GM12878 (cell line): ENCODE results near the gene TMC6. TPM values are rescaled to one million over a fixed set of nuclear protein-coding genes. Genes with fewer than 3 reads are reported as not detected.

Source experiments
- ATAC-seq: fragments of 200-7000 bp; cut with Tn5 transposase; 3 replicates; pipeline ENCODE4 v1.9.1; 2020; ENCODE audit warnings: mild to moderate bottlenecking, moderate library complexity
- BruUV-seq: library from RNA; stranded (reverse); fragments of 400-500 nt; replicated peaks from 2 replicates; lab custom pipeline; 2021; lab: Mats Ljungman, UMichigan
- CTCF ChIA-PET: fragments of 300-600 bp; sonication (Branson Sonifier 250); formaldehyde crosslinking; extraction: SDS; loops from one replicate; lab custom pipeline; 2021; ENCODE audit warnings: inconsistent platforms; lab: Yijun Ruan, JAX
- POLR2A ChIA-PET: fragments of 350-600 bp; formaldehyde crosslinking; extraction: SDS; loops from one replicate; lab custom pipeline; 2021; ENCODE audit warnings: inconsistent platforms; lab: Charles Lee
- RAD21 ChIA-PET: fragments of 300-600 bp; sonication (Branson Sonifier 250); formaldehyde crosslinking; loops from one replicate; lab custom pipeline; 2023; ENCODE audit warnings: antibody characterized with exemption; ENCODE audit not compliant: unreplicated experiment; lab: Charles Lee
- SMC1A ChIA-PET: fragments of 300-600 bp; sonication (Branson Sonifier 250); formaldehyde crosslinking; loops from one replicate; lab custom pipeline; 2023; ENCODE audit not compliant: unreplicated experiment, uncharacterized antibody; lab: Charles Lee
- DNase-seq: peaks from one replicate; pipeline ENCODE4 v3.0.0-alpha.2; 2011; ENCODE audit warnings: low read depth, low spot score
- FAIRE-seq: peaks from 3 replicates; lab custom pipeline; 2011; peaks lifted over from hg19 to GRCh38; lab: Jason Lieb, UNC
- H2AFZ ChIP-seq: 2 replicates; pipeline ENCODE4 v1.6.0; 2011; ENCODE audit warnings: low read depth, low read length, control low read depth; ENCODE audit not compliant: control insufficient read depth
- H3K27ac ChIP-seq: 2 replicates; pipeline ENCODE4 v1.5.1; 2011; ENCODE audit warnings: control low read depth; ENCODE audit not compliant: control insufficient read depth, insufficient read depth
- H3K27me3 ChIP-seq, 2 experiments: replicated peaks in 1 of 2; 2 replicates each; pipeline versions ENCODE4 v1.6.0 to v1.6.1; 2011; ENCODE audit warnings: low read length in 1 of 2; ENCODE audit not compliant: control insufficient read depth in 2 of 2, insufficient read depth in 2 of 2
- H3K36me3 ChIP-seq, 2 experiments: 2 replicates each; pipeline ENCODE4 v1.5.1; 2011; ENCODE audit warnings: low read length in 1 of 2; ENCODE audit not compliant: control insufficient read depth in 2 of 2, insufficient read depth in 2 of 2
- H3K4me1 ChIP-seq: 2 replicates; pipeline ENCODE4 v1.6.1; 2011; ENCODE audit warnings: mild to moderate bottlenecking, low read length, moderate library complexity, mixed read lengths; ENCODE audit not compliant: control insufficient read depth, insufficient read depth
- H3K4me2 ChIP-seq: 2 replicates; pipeline ENCODE4 v1.6.0; 2011; ENCODE audit warnings: control low read depth; ENCODE audit not compliant: control insufficient read depth, insufficient read depth
- H3K4me3 ChIP-seq: fragments of 200-600 bp; sonication (generic); 2 replicates; pipeline ENCODE4 v1.5.1; 2016
- H3K79me2 ChIP-seq: 2 replicates; pipeline ENCODE4 v1.6.0; 2011; ENCODE audit warnings: low read length; ENCODE audit not compliant: control insufficient read depth, insufficient read depth
- H3K9ac ChIP-seq: 2 replicates; pipeline ENCODE4 v1.8.0; 2011; ENCODE audit warnings: low read length, control low read depth, mixed read lengths; ENCODE audit not compliant: control insufficient read depth, insufficient read depth
- H3K9me3 ChIP-seq: replicated peaks from 3 replicates; pipeline ENCODE4 v1.5.1; 2011; ENCODE audit warnings: mild to moderate bottlenecking, low read length; ENCODE audit not compliant: control insufficient read depth, insufficient read depth
- H4K20me1 ChIP-seq: 2 replicates; pipeline ENCODE4 v1.6.0; 2011; ENCODE audit not compliant: control insufficient read depth, insufficient read depth
- CREB1 ChIP-seq: IDR thresholded peaks from 2 replicates; pipeline ENCODE4 v1.6.1; 2012; ENCODE audit warnings: low read depth, mild to moderate bottlenecking, inconsistent platforms
- FOS ChIP-seq: IDR thresholded peaks from 3 replicates; pipeline ENCODE4 v1.6.1; 2011; ENCODE audit warnings: borderline replicate concordance; ENCODE audit not compliant: insufficient read length; ENCODE audit errors: extremely low read depth
- HDGF ChIP-seq: fragments of 450-650 bp; IDR thresholded peaks from 2 replicates; pipeline ENCODE4 v1.6.1; 2016; ENCODE audit warnings: antibody characterized with exemption
- IKZF2 ChIP-seq, 2 experiments: fragments of 450-650 bp; IDR thresholded peaks; 2 replicates each; pipeline ENCODE4 v1.6.1; 2017; ENCODE audit warnings: mild to moderate bottlenecking in 2 of 2, moderate library complexity in 2 of 2
- WGBS: methylation state at CpG from one replicate; pipeline ENCODE4 v1.1.6; 2016; ENCODE audit warnings: low lambda C conversion rate; ENCODE audit not compliant: insufficient replicate concordance, insufficient coverage; ENCODE audit errors: missing lambda C conversion rate; 5-methylcytosine and 5-hydroxymethylcytosine counted together
- in situ Hi-C: fragments of 300-500 bp; cut with MboI; formaldehyde crosslinking; loops from 9 replicates; pipeline ENCODE4 v1.14.3; 2018; ENCODE audit warnings: mixed read lengths
- intact Hi-C: fragments of 100-400 bp; cut with micrococcal nuclease; formaldehyde crosslinking; loops from one replicate; pipeline ENCODE4 v1.14.2; 2022; ENCODE audit not compliant: unreplicated experiment
- polyA plus RNA-seq, 11 experiments: library from polyadenylated mRNA; depleted of rRNA in 4 of 11; unstranded in 6 of 11; stranded (reverse) in 5 of 11; fragments of >200 nt; fragmentation: Nextera tagmentation in 4 of 11; fragmentation: Illumina TruSeq in 1 of 11; extraction: Ambion mirVana in 4 of 11; extraction: Trizol in 1 of 11; gene quantifications; 1 replicate in 1 of 11; 2 replicates in 10 of 11; pipeline versions ENCODE4 v1.2.1 to v1.2.3, GENCODE V29; 2011 to 2016; ENCODE audit warnings: inconsistent platforms in 2 of 11, missing spikeins in 2 of 11, low read depth in 1 of 11
- total RNA-seq, 4 experiments: library from RNA; depleted of rRNA in 3 of 4; stranded (reverse); fragments of >200 nt in 3 of 4; fragmentation: Illumina TruSeq in 1 of 4; extraction: Trizol in 1 of 4; gene quantifications; 2 replicates each; pipeline versions ENCODE4 v1.2.1 to v1.2.3, GENCODE V29; 2013 to 2021
- TF ChIP-seq, protein P1 (sequence below): IDR thresholded peaks from 2 replicates; pipeline ENCODE4 v1.6.1; 2012; ENCODE audit warnings: low read depth, low read length, improper control_type of control experiment
- TF ChIP-seq, protein P2 (sequence below): fragments of 450-650 bp; IDR thresholded peaks from 2 replicates; pipeline ENCODE4 v1.6.1; 2018; ENCODE audit warnings: borderline replicate concordance, mild to moderate bottlenecking; ENCODE audit not compliant: partially characterized antibody

Gene TMC6
- total and polyA plus RNA-seq, 10 of the 15 experiments (the other 5 are each of a cell fraction or from before 2014, with no cell fraction given): 1.9 to 232 (median 60.6) TPM

DNA sequence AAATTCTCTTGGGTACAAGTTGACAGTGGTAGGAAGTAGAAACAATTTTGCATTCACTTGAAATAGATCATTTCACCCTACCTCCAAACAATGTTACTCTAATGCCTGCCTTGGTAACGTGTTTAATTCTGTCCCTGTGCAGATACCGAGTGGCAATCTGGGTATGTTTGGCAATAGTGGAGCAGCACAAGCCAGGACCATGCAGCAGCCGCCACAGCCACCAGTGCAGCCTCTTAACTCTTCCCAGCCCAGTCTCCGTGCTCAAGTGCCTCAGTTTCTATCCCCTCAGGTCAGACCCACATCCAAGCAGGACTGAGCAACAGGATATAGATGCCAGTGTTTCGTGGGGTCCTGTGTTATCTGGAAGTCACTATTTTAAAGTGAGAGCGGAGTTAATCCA lies 49.3 kb downstream of the TMC6 start:
- no TSS peak for BruUV-seq
- H3K9ac ChIP-seq: no peak overlapping the region
- H3K4me3 ChIP-seq: no peak overlapping the region
- H3K9me3 ChIP-seq: no peaks in the 10 kb centered on the region
- H3K27ac ChIP-seq: no peak overlapping the region
- no peaks in the 10 kb centered on the region for H3K4me1 ChIP-seq
- H3K4me2 ChIP-seq: no peak overlapping the region
- WGBS: 59% methylated on average over 6 of the region's 6 CpGs
- DNase-seq (no peak), ATAC-seq (no peak), FAIRE-seq (no peak)
- ChIA-PET SMC1A (no interaction called here), CTCF (no interaction called here), POLR2A (no interaction called here), RAD21 (no interaction called here)
- in situ Hi-C loops: no loop called here
- intact Hi-C loops: no loop called here
- H3K27me3 ChIP-seq: no peaks in the 10 kb centered on the region
- H3K36me3 ChIP-seq: peaks cover 1 to 5% of the 10 kb centered on the region in 2 experiments
- H4K20me1 ChIP-seq: no peaks in the 10 kb centered on the region; the same call in none of the 2 replicates
- no peak overlapping the region for H2AFZ ChIP-seq
- no peaks in the 10 kb centered on the region for H3K79me2 ChIP-seq
- TF ChIP-seq, protein P1, sequence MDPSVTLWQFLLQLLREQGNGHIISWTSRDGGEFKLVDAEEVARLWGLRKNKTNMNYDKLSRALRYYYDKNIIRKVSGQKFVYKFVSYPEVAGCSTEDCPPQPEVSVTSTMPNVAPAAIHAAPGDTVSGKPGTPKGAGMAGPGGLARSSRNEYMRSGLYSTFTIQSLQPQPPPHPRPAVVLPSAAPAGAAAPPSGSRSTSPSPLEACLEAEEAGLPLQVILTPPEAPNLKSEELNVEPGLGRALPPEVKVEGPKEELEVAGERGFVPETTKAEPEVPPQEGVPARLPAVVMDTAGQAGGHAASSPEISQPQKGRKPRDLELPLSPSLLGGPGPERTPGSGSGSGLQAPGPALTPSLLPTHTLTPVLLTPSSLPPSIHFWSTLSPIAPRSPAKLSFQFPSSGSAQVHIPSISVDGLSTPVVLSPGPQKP: no peak
- TF ChIP-seq FOS (no peak), HDGF (no peak), IKZF2 (IDR thresholded peaks at IDR 0.05) (no peak), CREB1 (no peak)
- TF ChIP-seq, protein P2, sequence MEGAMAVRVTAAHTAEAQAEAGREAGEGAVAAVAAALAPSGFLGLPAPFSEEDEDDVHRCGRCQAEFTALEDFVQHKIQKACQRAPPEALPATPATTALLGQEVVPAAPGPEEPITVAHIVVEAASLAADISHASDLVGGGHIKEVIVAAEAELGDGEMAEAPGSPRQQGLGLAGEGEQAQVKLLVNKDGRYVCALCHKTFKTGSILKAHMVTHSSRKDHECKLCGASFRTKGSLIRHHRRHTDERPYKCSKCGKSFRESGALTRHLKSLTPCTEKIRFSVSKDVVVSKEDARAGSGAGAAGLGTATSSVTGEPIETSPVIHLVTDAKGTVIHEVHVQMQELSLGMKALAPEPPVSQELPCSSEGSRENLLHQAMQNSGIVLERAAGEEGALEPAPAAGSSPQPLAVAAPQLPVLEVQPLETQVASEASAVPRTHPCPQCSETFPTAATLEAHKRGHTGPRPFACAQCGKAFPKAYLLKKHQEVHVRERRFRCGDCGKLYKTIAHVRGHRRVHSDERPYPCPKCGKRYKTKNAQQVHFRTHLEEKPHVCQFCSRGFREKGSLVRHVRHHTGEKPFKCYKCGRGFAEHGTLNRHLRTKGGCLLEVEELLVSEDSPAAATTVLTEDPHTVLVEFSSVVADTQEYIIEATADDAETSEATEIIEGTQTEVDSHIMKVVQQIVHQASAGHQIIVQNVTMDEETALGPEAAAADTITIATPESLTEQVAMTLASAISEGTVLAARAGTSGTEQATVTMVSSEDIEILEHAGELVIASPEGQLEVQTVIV: no peak
